Astrocyte (in vitro differentiated cells and primary cell): Measurements from ENCODE around the gene SFTPD.

Experiments
- CTCF ChIP-seq: IDR thresholded peaks from 2 replicates; pipeline ENCODE4 v1.5.1; 2011; ENCODE audit warnings: low read depth, mild to moderate bottlenecking, inconsistent platforms, low read length, moderate library complexity; ENCODE audit not compliant: insufficient read depth
- EZH2 ChIP-seq: IDR thresholded peaks from 2 replicates; pipeline ENCODE4 v1.6.1; 2012; ENCODE audit warnings: mild to moderate bottlenecking, low read length, inconsistent platforms; ENCODE audit not compliant: insufficient read depth

GRCh38 chr10:79941146-79941545, 7.8 kb downstream of the SFTPD start:
- TF ChIP-seq CTCF (no peak), EZH2 (no peak)
